Measurements from ENCODE around the gene CCN5.
"Not testable (repeated sequence)": the region's sequence is repeated elsewhere in the genome, so short reads cannot be mapped to it uniquely, and the experiment has no call there.

CCN5 gene

GRCh38 chr20:44762466-44763140, 47.4 kb downstream of the CCN5 start:
- FAIRE-seq = no peak

GRCh38 chr20:44763798-44764197, 48.6 kb downstream of the CCN5 start:
- FAIRE-seq = not testable (repeated sequence)

GRCh38 chr20:44765091-44765490, 49.9 kb downstream of the CCN5 start:
- no peak for FAIRE-seq

GRCh38 chr20:44765701-44766347, 50.7 kb downstream of the CCN5 start:
- no peak for FAIRE-seq

- FAIRE-seq = no peak
These were observed 53.1 kb downstream of the CCN5 start for GRCh38 chr20:44768256-44768655.

GRCh38 chr20:44768854-44769480, 53.8 kb downstream of the CCN5 start:
- FAIRE-seq = no peak

- FAIRE-seq = no peak
These were observed 54.3 kb downstream of the CCN5 start for GRCh38 chr20:44769481-44769863.

- FAIRE-seq = no peak
These were observed 55.5 kb downstream of the CCN5 start for GRCh38 chr20:44770484-44771171.

GRCh38 chr20:44771172-44771535, 56.0 kb downstream of the CCN5 start:
- FAIRE-seq = no peak

GRCh38 chr20:44772636-44773035, 57.5 kb downstream of the CCN5 start:
- FAIRE-seq = no peak

GRCh38 chr20:44773070-44773829, 58.1 kb downstream of the CCN5 start:
- no peak for FAIRE-seq

- no peak for FAIRE-seq
These were observed 61.8 kb downstream of the CCN5 start for GRCh38 chr20:44776980-44777379.

Measured in A204.1 (cell line).